Prostate gland (tissue), 2 donors: ENCODE data around the gene RAI1. TPM values are rescaled to one million over a fixed set of nuclear protein-coding genes. Genes with fewer than 3 reads are reported as not detected.

Experiments
- DNase-seq: peaks from one replicate; pipeline ENCODE4 v3.0.0-alpha.2; 2019; ENCODE audit warnings: low spot score
- H3K27ac ChIP-seq, 2 donors: fragments of 200-600 bp; sonication (generic); 2 replicates each; pipeline ENCODE4 v1.5.1; 2017 to 2019
- H3K27me3 ChIP-seq: fragments of 200-600 bp; sonication (generic); replicated peaks from 2 replicates; pipeline ENCODE4 v1.5.1; 2019; ENCODE audit not compliant: insufficient read depth
- H3K36me3 ChIP-seq, 2 donors: fragments of 200-600 bp; sonication (generic); 1 replicate in 1 of 2; 2 replicates in 1 of 2; pipeline versions ENCODE4 v1.5.1 to v1.8.1; 2017 to 2019
- H3K4me1 ChIP-seq: fragments of 200-600 bp; sonication (generic); replicated peaks from 2 replicates; pipeline ENCODE4 v1.5.1; 2019
- H3K4me3 ChIP-seq, 2 donors: fragments of 200-600 bp; sonication (generic); 2 replicates each; pipeline ENCODE4 v1.5.1; 2017 to 2019
- H3K9me3 ChIP-seq: fragments of 200-600 bp; sonication (generic); 2 replicates; pipeline ENCODE4 v1.5.1; 2017
- POLR2A ChIP-seq: fragments of 450-650 bp; IDR thresholded peaks from one replicate; pipeline ENCODE4 v1.6.1; 2016; ENCODE audit warnings: antibody characterized with exemption, mild to moderate bottlenecking
- POLR2AphosphoS5 ChIP-seq: sonication (generic); formaldehyde crosslinking; IDR thresholded peaks from one replicate; pipeline ENCODE4 v1.6.1; 2017; ENCODE audit warnings: antibody characterized with exemption
- WGBS: methylation state at CpG from one replicate; pipeline ENCODE4 v1.1.5; 2018; 5-methylcytosine and 5-hydroxymethylcytosine counted together
- intact Hi-C: fragments of 100-400 bp; cut with DNase I; formaldehyde crosslinking; loops from one replicate; pipeline ENCODE4 v1.14.2; 2022
- total RNA-seq, 2 donors: library from RNA; depleted of rRNA; stranded (reverse); fragments of >200 nt; gene quantifications; one replicate each; pipeline ENCODE4 v1.1.0, GENCODE V29; 2016
- TF ChIP-seq, protein P1 (sequence below), 4 experiments: fragments of 200-600 bp in 2 of 4; fragments of 450-650 bp in 2 of 4; sonication (generic) in 2 of 4; IDR thresholded peaks; 1 replicate in 3 of 4; 2 replicates in 1 of 4; pipeline ENCODE4 v1.5.1; 2016 to 2019; ENCODE audit warnings: antibody characterized with exemption in 4 of 4, mild to moderate bottlenecking in 2 of 4, moderate library complexity in 2 of 4

RAI1 gene
- total RNA-seq, 2 donors from 2014 or later, result 69.2 to 71.0 TPM

DNA sequence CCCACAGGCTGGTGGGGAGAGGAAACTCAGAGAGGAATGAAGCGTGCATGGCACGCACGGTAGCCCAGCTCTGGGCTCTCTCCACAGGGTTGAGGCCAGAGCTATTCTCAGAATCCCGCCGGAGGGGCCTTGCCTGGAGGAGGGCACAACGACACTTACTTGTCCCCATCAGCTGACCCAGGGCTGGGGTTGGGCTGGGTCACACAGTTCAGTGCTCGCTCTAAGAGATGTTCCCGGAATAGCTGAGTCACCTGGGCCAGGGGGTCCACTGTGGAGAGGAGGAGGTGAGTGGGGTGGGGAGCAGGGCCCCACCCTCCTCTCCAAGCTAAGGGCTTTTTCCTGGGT is 133.8 kb downstream of the RAI1 start:
- no peak overlapping the region for H3K4me3 ChIP-seq
- intact Hi-C loops, result loop anchor here (5.0 to 10.0 kb wide), 2 partner anchors 102 to 220 kb away; partner anchors contain the start of genes ATPAF2 and GID4
- TF ChIP-seq, protein P1, sequence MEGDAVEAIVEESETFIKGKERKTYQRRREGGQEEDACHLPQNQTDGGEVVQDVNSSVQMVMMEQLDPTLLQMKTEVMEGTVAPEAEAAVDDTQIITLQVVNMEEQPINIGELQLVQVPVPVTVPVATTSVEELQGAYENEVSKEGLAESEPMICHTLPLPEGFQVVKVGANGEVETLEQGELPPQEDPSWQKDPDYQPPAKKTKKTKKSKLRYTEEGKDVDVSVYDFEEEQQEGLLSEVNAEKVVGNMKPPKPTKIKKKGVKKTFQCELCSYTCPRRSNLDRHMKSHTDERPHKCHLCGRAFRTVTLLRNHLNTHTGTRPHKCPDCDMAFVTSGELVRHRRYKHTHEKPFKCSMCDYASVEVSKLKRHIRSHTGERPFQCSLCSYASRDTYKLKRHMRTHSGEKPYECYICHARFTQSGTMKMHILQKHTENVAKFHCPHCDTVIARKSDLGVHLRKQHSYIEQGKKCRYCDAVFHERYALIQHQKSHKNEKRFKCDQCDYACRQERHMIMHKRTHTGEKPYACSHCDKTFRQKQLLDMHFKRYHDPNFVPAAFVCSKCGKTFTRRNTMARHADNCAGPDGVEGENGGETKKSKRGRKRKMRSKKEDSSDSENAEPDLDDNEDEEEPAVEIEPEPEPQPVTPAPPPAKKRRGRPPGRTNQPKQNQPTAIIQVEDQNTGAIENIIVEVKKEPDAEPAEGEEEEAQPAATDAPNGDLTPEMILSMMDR (IDR thresholded peaks at IDR 0.05), result no peak
- no peak for TF ChIP-seq POLR2AphosphoS5
- no peak for TF ChIP-seq POLR2A
- 68% methylated on average over 8 of the region's 8 CpGs for WGBS
- H3K27me3 ChIP-seq, result no peaks in the 10 kb centered on the region
- H3K9me3 ChIP-seq, result no peaks in the 10 kb centered on the region
- peaks cover 3 to 19% of the 10 kb centered on the region in 2 donors for H3K36me3 ChIP-seq
- peak overlapping the region; percentile 80 to 94 for H3K27ac ChIP-seq
- peaks cover 44% of the 10 kb centered on the region for H3K4me1 ChIP-seq
- no peak for DNase-seq

- H3K27me3 ChIP-seq, result no peaks in the 10 kb centered on the region
- H3K4me3 ChIP-seq, result no peak overlapping the region
- 73% methylated on average over 17 of the region's 17 CpGs for WGBS
- peak overlapping the region; percentile 80 to 94 for H3K27ac ChIP-seq
- intact Hi-C loops, result loop anchor here (5.0 to 10.0 kb wide), 2 partner anchors 102 to 219 kb away; partner anchors contain the start of genes ATPAF2 and GID4
- DNase-seq, result no peak
- TF ChIP-seq, protein P1 (IDR thresholded peaks at IDR 0.05), result no peak
- TF ChIP-seq POLR2A (no peak), POLR2AphosphoS5 (no peak)
- peaks cover 48% of the 10 kb centered on the region for H3K4me1 ChIP-seq
- H3K36me3 ChIP-seq, result peaks cover 3 to 19% of the 10 kb centered on the region in 2 donors
- H3K9me3 ChIP-seq, result no peaks in the 10 kb centered on the region
Observed at GRCh38 chr17:17815436-17816200, 134.4 kb downstream of the RAI1 start.

GRCh38 chr17:17816240-17816814 is 135.1 kb downstream of the RAI1 start:
- Histone ChIP-seq H3K4me3 (no peak overlapping the region), H3K4me1 (peaks cover 51% of the 10 kb centered on the region), H3K27me3 (no peaks in the 10 kb centered on the region), H3K9me3 (no peaks in the 10 kb centered on the region), H3K36me3 (peaks cover 3 to 19% of the 10 kb centered on the region in 2 donors), H3K27ac (peak overlapping the region; percentile 66 to 94)
- 98% methylated on average over 18 of the region's 22 CpGs for WGBS
- DNase-seq, result no peak
- intact Hi-C loops, result loop anchor here (5.0 to 10.0 kb wide), 2 partner anchors 101 to 218 kb away; partner anchors contain the start of genes ATPAF2 and GID4
- no peak for TF ChIP-seq POLR2A
- TF ChIP-seq POLR2AphosphoS5, result no peak
- TF ChIP-seq, protein P1 (IDR thresholded peaks at IDR 0.05), result no peak

- intact Hi-C loops, result loop anchor here (5.0 to 10.0 kb wide), 2 partner anchors 100 to 218 kb away; partner anchors contain the start of genes ATPAF2 and GID4
- H3K27ac ChIP-seq, result peak overlapping the region; percentile 66 to 94
- no peak for DNase-seq
- H3K36me3 ChIP-seq, result peaks cover 3 to 19% of the 10 kb centered on the region in 2 donors
- peaks cover 51% of the 10 kb centered on the region for H3K4me1 ChIP-seq
- no peak overlapping the region for H3K4me3 ChIP-seq
- no peaks in the 10 kb centered on the region for H3K9me3 ChIP-seq
- TF ChIP-seq, protein P1 (IDR thresholded peaks at IDR 0.05), result no peak
- no peak for TF ChIP-seq POLR2AphosphoS5
- 78% methylated on average over 24 of the region's 24 CpGs for WGBS
- no peaks in the 10 kb centered on the region for H3K27me3 ChIP-seq
Observed at GRCh38 chr17:17816831-17817551, 135.7 kb downstream of the RAI1 start.
